ENCODE data around the gene SRGAP2B. TPM values are rescaled to one million over a fixed set of nuclear protein-coding genes. Genes with fewer than 3 reads are reported as not detected.
"Not testable (repeated sequence)": the region's sequence is repeated elsewhere in the genome, so short reads cannot be mapped to it uniquely, and the experiment has no call there.

SRGAP2B gene
- total RNA-seq, 1 experiment from 2014 or later, result 23.5 TPM

- H3K27me3 Mint-ChIP-seq (ENCODE audit: low read depth); H4K20me1 ChIP-seq (ENCODE audit: control insufficient read depth, insufficient read depth, insufficient read length); H3K4me1 Mint-ChIP-seq; H3K9me3 Mint-ChIP-seq; H3K14ac ChIP-seq (ENCODE audit: insufficient read depth, low read length); H3K4me1 ChIP-seq (ENCODE audit: insufficient read depth, low read length); H3K18ac ChIP-seq (ENCODE audit: insufficient read length, low read depth, low read length); H3K9ac ChIP-seq (ENCODE audit: extremely low read depth, insufficient read length, low read length); H2BK5ac ChIP-seq (ENCODE audit: insufficient read length, low read length); H3K9me3 ChIP-seq (ENCODE audit: control insufficient read depth, low read depth, low read length); H2AK5ac ChIP-seq (ENCODE audit: insufficient read length, low read length); H3K79me2 ChIP-seq (ENCODE audit: insufficient read depth, low read length); H2BK15ac ChIP-seq (ENCODE audit: low read depth, low read length); H3K4me2 ChIP-seq (ENCODE audit: insufficient read depth, insufficient read length, low read length); H3K4me3 Mint-ChIP-seq; H4K8ac ChIP-seq (replicated peaks; ENCODE audit: insufficient read length, low read depth, low read length); H3K4ac ChIP-seq (ENCODE audit: low read depth, low read length); H3K27ac ChIP-seq (ENCODE audit: insufficient read length, low read depth, low read length); H4K5ac ChIP-seq (ENCODE audit: insufficient read length, low read depth, low read length); H2BK12ac ChIP-seq (ENCODE audit: insufficient read length, low read depth, low read length); H2BK120ac ChIP-seq (ENCODE audit: low read depth, low read length, poor library complexity, severe bottlenecking); DNase-seq; H3K56ac ChIP-seq (ENCODE audit: insufficient read length, low read depth, low read length); H2BK20ac ChIP-seq (ENCODE audit: low read depth, low read length, poor library complexity, severe bottlenecking); H3T11ph ChIP-seq (ENCODE audit: low read length); H3K27ac Mint-ChIP-seq; H3K23me2 ChIP-seq (ENCODE audit: insufficient read length, low read depth, low read length, poor library complexity, severe bottlenecking); H3K79me1 ChIP-seq (ENCODE audit: insufficient read depth, low read depth, low read length, poor library complexity, severe bottlenecking); H3K23ac ChIP-seq (ENCODE audit: insufficient read length, low read depth, low read length); H2AFZ ChIP-seq (ENCODE audit: low read length); H4K91ac ChIP-seq (ENCODE audit: insufficient read length, low read depth, low read length); H3K27me3 ChIP-seq (ENCODE audit: insufficient read depth, low read length); H3K36me3 Mint-ChIP-seq (ENCODE audit: insufficient read depth in 1 of 3, low read depth in 3 of 3): not testable (repeated sequence)
- WGBS (ENCODE audit: extremely low coverage, insufficient read length, low lambda C conversion rate), result no CpG with 5 or more reads among the region's 4 CpGs
Observed at GRCh38 chr1:144960929-144961488, 134.1 kb downstream of the SRGAP2B start.

GRCh38 chr1:144948390-144948789 is 146.7 kb downstream of the SRGAP2B start:
- not testable (repeated sequence) for H3K4me3 Mint-ChIP-seq

More at GRCh38 chr1:144948390-144948789, 146.7 kb downstream of the SRGAP2B start:
- not testable (repeated sequence) for H3K56ac ChIP-seq (ENCODE audit: insufficient read length, low read depth, low read length); H3K9me3 Mint-ChIP-seq; H2BK20ac ChIP-seq (ENCODE audit: low read depth, low read length, poor library complexity, severe bottlenecking); H4K5ac ChIP-seq (ENCODE audit: insufficient read length, low read depth, low read length); H2BK15ac ChIP-seq (ENCODE audit: low read depth, low read length); DNase-seq; H3K4me1 Mint-ChIP-seq; H2BK12ac ChIP-seq (ENCODE audit: insufficient read length, low read depth, low read length); H3K9me3 ChIP-seq (ENCODE audit: control insufficient read depth, low read depth, low read length); H3K27me3 ChIP-seq (ENCODE audit: insufficient read depth, low read length); H3K23ac ChIP-seq (ENCODE audit: insufficient read length, low read depth, low read length); H2BK120ac ChIP-seq (ENCODE audit: low read depth, low read length, poor library complexity, severe bottlenecking); H2BK5ac ChIP-seq (ENCODE audit: insufficient read length, low read length); H3K27me3 Mint-ChIP-seq (ENCODE audit: low read depth); H3K23me2 ChIP-seq (ENCODE audit: insufficient read length, low read depth, low read length, poor library complexity, severe bottlenecking); H2AK5ac ChIP-seq (ENCODE audit: insufficient read length, low read length); H3K14ac ChIP-seq (ENCODE audit: insufficient read depth, low read length); H3K27ac Mint-ChIP-seq; H3K4me2 ChIP-seq (ENCODE audit: insufficient read depth, insufficient read length, low read length); H3K4me1 ChIP-seq (ENCODE audit: insufficient read depth, low read length); H2AFZ ChIP-seq (ENCODE audit: low read length); H3K36me3 Mint-ChIP-seq (ENCODE audit: insufficient read depth in 1 of 3, low read depth in 3 of 3); H3T11ph ChIP-seq (ENCODE audit: low read length); H3K4ac ChIP-seq (ENCODE audit: low read depth, low read length); H3K79me2 ChIP-seq (ENCODE audit: insufficient read depth, low read length); H4K91ac ChIP-seq (ENCODE audit: insufficient read length, low read depth, low read length); H3K18ac ChIP-seq (ENCODE audit: insufficient read length, low read depth, low read length); H4K8ac ChIP-seq (replicated peaks; ENCODE audit: insufficient read length, low read depth, low read length); H3K9ac ChIP-seq (ENCODE audit: extremely low read depth, insufficient read length, low read length); H4K20me1 ChIP-seq (ENCODE audit: control insufficient read depth, insufficient read depth, insufficient read length); H3K27ac ChIP-seq (ENCODE audit: insufficient read length, low read depth, low read length); H3K79me1 ChIP-seq (ENCODE audit: insufficient read depth, low read depth, low read length, poor library complexity, severe bottlenecking)
- WGBS (ENCODE audit: extremely low coverage, insufficient read length, low lambda C conversion rate), result no CpG with 5 or more reads among the region's 2 CpGs

Data from H9 (cell line).